ENCODE measurements around the gene ZC3H7A. TPM values are rescaled to one million over a fixed set of nuclear protein-coding genes. Genes with fewer than 3 reads are reported as not detected.

The ZC3H7A gene
- total and polyA plus RNA-seq, 10 of the 15 experiments (the other 5 are each of a cell fraction or from before 2014, with no cell fraction given): 46.3 to 188 (median 68.6) TPM

DNA sequence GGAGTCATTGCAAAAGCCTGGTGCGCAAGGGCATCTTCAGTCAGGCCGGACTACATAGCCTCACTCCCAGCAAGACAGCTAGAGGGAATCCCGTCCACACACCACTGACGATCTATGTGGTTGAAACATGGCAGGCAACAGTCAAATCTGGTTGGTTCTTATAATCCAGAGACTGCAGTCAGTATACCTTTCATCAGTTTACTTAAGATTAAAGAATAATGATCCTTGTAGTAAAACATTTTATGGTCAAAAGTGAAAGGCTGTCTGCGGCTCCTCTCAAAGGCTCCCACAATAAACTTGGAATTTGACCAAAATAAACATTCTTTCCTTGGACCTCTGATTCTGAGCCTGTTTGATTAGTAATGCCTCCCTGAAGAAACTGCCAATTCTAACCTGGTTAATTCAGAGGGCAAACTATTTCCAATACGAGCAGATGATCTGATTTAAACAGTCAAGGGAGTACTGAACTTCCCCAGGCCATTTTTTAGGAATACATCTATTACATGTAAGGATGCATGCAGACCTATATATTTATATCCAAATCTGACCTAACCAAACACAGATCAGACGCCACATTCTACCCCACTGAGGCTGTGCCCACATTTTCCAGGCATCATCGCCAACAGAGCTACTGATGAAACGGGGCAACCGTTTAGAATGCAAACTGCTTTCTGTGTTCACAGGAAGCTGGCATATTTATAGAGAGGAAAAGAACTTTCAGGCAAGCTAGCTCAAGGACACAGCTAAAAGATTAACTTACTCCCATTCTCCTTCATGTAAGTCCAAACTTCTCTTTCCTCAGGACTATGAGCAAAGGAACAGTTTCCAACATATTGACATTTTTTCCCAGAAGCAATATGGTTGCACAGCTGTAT is 39.1 kb downstream of the ZC3H7A start:
- ChIA-PET CTCF (interaction anchor here (1.2 to 1.4 kb wide), 2 partner anchors 12 to 46 kb away, joined by 3 to 5 read pairs; no protein-coding TSS in a partner anchor), RAD21 (ENCODE audit: unreplicated experiment) (no interaction called here), POLR2A (interaction anchor here (0.5 to 0.7 kb wide), 2 partner anchors 14 to 125 kb away, joined by 3 read pairs; no protein-coding TSS in a partner anchor), SMC1A (ENCODE audit: uncharacterized antibody, unreplicated experiment) (interaction anchor here (1.1 to 2.1 kb wide), 4 partner anchors 12 to 41 kb away, joined by 3 to 11 read pairs (median 6); no protein-coding TSS in a partner anchor)
- H3K9ac ChIP-seq (ENCODE audit: control insufficient read depth, insufficient read depth, low read length): no peak overlapping the region
- H2AFZ ChIP-seq (ENCODE audit: control insufficient read depth, low read depth, low read length): no peak overlapping the region
- TF ChIP-seq, protein P1, sequence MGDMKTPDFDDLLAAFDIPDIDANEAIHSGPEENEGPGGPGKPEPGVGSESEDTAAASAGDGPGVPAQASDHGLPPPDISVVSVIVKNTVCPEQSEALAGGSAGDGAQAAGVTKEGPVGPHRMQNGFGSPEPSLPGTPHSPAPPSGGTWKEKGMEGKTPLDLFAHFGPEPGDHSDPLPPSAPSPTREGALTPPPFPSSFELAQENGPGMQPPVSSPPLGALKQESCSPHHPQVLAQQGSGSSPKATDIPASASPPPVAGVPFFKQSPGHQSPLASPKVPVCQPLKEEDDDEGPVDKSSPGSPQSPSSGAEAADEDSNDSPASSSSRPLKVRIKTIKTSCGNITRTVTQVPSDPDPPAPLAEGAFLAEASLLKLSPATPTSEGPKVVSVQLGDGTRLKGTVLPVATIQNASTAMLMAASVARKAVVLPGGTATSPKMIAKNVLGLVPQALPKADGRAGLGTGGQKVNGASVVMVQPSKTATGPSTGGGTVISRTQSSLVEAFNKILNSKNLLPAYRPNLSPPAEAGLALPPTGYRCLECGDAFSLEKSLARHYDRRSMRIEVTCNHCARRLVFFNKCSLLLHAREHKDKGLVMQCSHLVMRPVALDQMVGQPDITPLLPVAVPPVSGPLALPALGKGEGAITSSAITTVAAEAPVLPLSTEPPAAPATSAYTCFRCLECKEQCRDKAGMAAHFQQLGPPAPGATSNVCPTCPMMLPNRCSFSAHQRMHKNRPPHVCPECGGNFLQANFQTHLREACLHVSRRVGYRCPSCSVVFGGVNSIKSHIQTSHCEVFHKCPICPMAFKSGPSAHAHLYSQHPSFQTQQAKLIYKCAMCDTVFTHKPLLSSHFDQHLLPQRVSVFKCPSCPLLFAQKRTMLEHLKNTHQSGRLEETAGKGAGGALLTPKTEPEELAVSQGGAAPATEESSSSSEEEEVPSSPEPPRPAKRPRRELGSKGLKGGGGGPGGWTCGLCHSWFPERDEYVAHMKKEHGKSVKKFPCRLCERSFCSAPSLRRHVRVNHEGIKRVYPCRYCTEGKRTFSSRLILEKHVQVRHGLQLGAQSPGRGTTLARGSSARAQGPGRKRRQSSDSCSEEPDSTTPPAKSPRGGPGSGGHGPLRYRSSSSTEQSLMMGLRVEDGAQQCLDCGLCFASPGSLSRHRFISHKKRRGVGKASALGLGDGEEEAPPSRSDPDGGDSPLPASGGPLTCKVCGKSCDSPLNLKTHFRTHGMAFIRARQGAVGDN (IDR thresholded peaks at IDR 0.05): no peak
- TF ChIP-seq, protein P2, sequence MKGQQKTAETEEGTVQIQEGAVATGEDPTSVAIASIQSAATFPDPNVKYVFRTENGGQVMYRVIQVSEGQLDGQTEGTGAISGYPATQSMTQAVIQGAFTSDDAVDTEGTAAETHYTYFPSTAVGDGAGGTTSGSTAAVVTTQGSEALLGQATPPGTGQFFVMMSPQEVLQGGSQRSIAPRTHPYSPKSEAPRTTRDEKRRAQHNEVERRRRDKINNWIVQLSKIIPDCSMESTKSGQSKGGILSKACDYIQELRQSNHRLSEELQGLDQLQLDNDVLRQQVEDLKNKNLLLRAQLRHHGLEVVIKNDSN (IDR thresholded peaks at IDR 0.05; ENCODE audit: borderline replicate concordance, extremely low read length, insufficient read depth, low read depth, low read length): no peak
- no peak for TF ChIP-seq RAD21 (IDR thresholded peaks at IDR 0.05; ENCODE audit: insufficient read depth, low read depth, low read length)
- TF ChIP-seq ATF7 (IDR thresholded peaks at IDR 0.05; ENCODE audit: low read depth): no peak
- no peak for TF ChIP-seq JUND (IDR thresholded peaks at IDR 0.05; ENCODE audit: low read depth, low read length)
- TF ChIP-seq CHD4 (IDR thresholded peaks at IDR 0.05): no peak
- no peak for TF ChIP-seq SIX5 (IDR thresholded peaks at IDR 0.05; ENCODE audit: low read depth, low read length, severe bottlenecking)
- no peak for TF ChIP-seq SREBF1 (IDR thresholded peaks at IDR 0.05; ENCODE audit: low read length)
- no peak overlapping the region for H3K4me2 ChIP-seq (ENCODE audit: control insufficient read depth, insufficient read depth)
- intact Hi-C loops (cut with micrococcal nuclease; ENCODE audit: unreplicated experiment) (no loop called here), in situ Hi-C loops (cut with MboI) (no loop called here)
- no peaks in the 10 kb centered on the region for H3K4me1 ChIP-seq (ENCODE audit: control insufficient read depth, insufficient read depth, low read length)
- FAIRE-seq: no peak
- no peak for DNase-seq (ENCODE audit: low read depth, low spot score)
- no TSS peak for BruUV-seq (replicated peaks)
- H4K20me1 ChIP-seq (ENCODE audit: control insufficient read depth, insufficient read depth): no peaks in the 10 kb centered on the region
- WGBS (ENCODE audit: insufficient coverage, insufficient replicate concordance, low lambda C conversion rate, missing lambda C conversion rate): 82% methylated on average over 10 of the region's 10 CpGs
- H3K9me3 ChIP-seq (replicated peaks; ENCODE audit: control insufficient read depth, insufficient read depth, low read length): no peaks in the 10 kb centered on the region
- H3K4me3 ChIP-seq: no peak overlapping the region
- no peaks in the 10 kb centered on the region for H3K79me2 ChIP-seq (ENCODE audit: control insufficient read depth, insufficient read depth, low read length)
- ATAC-seq: no peak
- peaks cover 15 to 49% of the 10 kb centered on the region in 2 experiments for H3K36me3 ChIP-seq (ENCODE audit: control insufficient read depth in 2 of 2, insufficient read depth in 2 of 2, low read length in 1 of 2)
- no peaks in the 10 kb centered on the region for H3K27me3 ChIP-seq (replicated peaks in 1 of 2; ENCODE audit: control insufficient read depth in 2 of 2, insufficient read depth in 2 of 2, low read length in 1 of 2)
- no peak overlapping the region for H3K27ac ChIP-seq (ENCODE audit: control insufficient read depth, insufficient read depth)
